ENCODE results near the gene ACADL.

ACADL gene

GRCh38 chr2:210199854-210200253 lies 25.4 kb downstream of the ACADL start:
- TF ChIP-seq CTCF (IDR thresholded peaks at IDR 0.05), result no peak

GRCh38 chr2:210199186-210199765 lies 26.0 kb downstream of the ACADL start:
- TF ChIP-seq CTCF (IDR thresholded peaks at IDR 0.05), result peak; percentile 56

- no peak for TF ChIP-seq CTCF (IDR thresholded peaks at IDR 0.05)
Measured at GRCh38 chr2:210198326-210198725, 26.9 kb downstream of the ACADL start.

GRCh38 chr2:210197720-210198119 lies 27.5 kb downstream of the ACADL start:
- TF ChIP-seq CTCF (IDR thresholded peaks at IDR 0.05), result no peak

- peak; percentile 65 for TF ChIP-seq CTCF (IDR thresholded peaks at IDR 0.05)
Measured at GRCh38 chr2:210195101-210195852, 30.0 kb downstream of the ACADL start.

- TF ChIP-seq CTCF (IDR thresholded peaks at IDR 0.05), result no peak
Measured at GRCh38 chr2:210190345-210190744, 34.9 kb downstream of the ACADL start.

GRCh38 chr2:210189452-210190138 lies 35.7 kb downstream of the ACADL start:
- no peak for TF ChIP-seq CTCF (IDR thresholded peaks at IDR 0.05)
